HG03097 (cell line): ENCODE results near the gene CORO1C.
"Not testable (repeated sequence)": the region's sequence is repeated elsewhere in the genome, so short reads cannot be mapped to it uniquely, and the experiment has no call there.

Source experiments
- ATAC-seq: cut with Tn5 transposase; IDR thresholded peaks from one replicate; pipeline ENCODE4 v1.9.1; 2021; ENCODE audit not compliant: unreplicated experiment, low FRiP score

CORO1C gene

GRCh38 chr12:108638141-108638827, 93.0 kb downstream of the CORO1C start:
- ATAC-seq, result no peak

GRCh38 chr12:108637222-108637971, 93.9 kb downstream of the CORO1C start:
- ATAC-seq, result no peak

- no peak for ATAC-seq
These were observed 95.1 kb downstream of the CORO1C start for GRCh38 chr12:108635997-108636808.

GRCh38 chr12:108635201-108635996, 95.9 kb downstream of the CORO1C start:
- ATAC-seq, result peak; percentile 44

- no peak for ATAC-seq
These were observed 97.0 kb downstream of the CORO1C start for GRCh38 chr12:108634341-108634751.

- peak; percentile 43 for ATAC-seq
These were observed 97.6 kb downstream of the CORO1C start, which contains the start of gene SELPLG for GRCh38 chr12:108633534-108634248. Gene SELPLG, minus strand, starts transcription at chr12:108633894. Its CDS starts 9,587 bp downstream, at chr12:108624307.

- ATAC-seq, result no peak
These were observed 98.2 kb downstream of the CORO1C start for GRCh38 chr12:108633081-108633533.

- not testable (repeated sequence) for ATAC-seq
These were observed 100.1 kb downstream of the CORO1C start for GRCh38 chr12:108631261-108631660.

GRCh38 chr12:108630481-108631207, 100.7 kb downstream of the CORO1C start:
- ATAC-seq, result no peak

GRCh38 chr12:108629824-108630476, 101.4 kb downstream of the CORO1C start:
- no peak for ATAC-seq

- no peak for ATAC-seq
These were observed 102.2 kb downstream of the CORO1C start for GRCh38 chr12:108629151-108629550.

GRCh38 chr12:108627134-108627920, 104.0 kb downstream of the CORO1C start:
- ATAC-seq, result no peak

- ATAC-seq, result no peak
These were observed 106.1 kb downstream of the CORO1C start for GRCh38 chr12:108625228-108625627.

GRCh38 chr12:108623577-108623976, 107.7 kb downstream of the CORO1C start:
- no peak for ATAC-seq

GRCh38 chr12:108622921-108623514, 108.3 kb downstream of the CORO1C start:
- no peak for ATAC-seq

- no peak for ATAC-seq
These were observed 108.9 kb downstream of the CORO1C start for GRCh38 chr12:108622421-108622820.

GRCh38 chr12:108621161-108621560, 110.2 kb downstream of the CORO1C start:
- no peak for ATAC-seq
